KOPT-K1 (cell line): ENCODE data around the gene NT5C.
"Not testable (repeated sequence)": the region's sequence is repeated elsewhere in the genome, so short reads cannot be mapped to it uniquely, and the experiment has no call there.

Source experiments
- H3K27ac ChIP-seq: fragments of 200-600 bp; sonication (generic); 2 replicates; pipeline ENCODE4 v1.5.1; 2016; ENCODE audit warnings: antibody characterized with exemption, mild to moderate bottlenecking, low read depth, low read length; ENCODE audit not compliant: poor library complexity, severe bottlenecking
- H3K36me3 ChIP-seq: fragments of 200-600 bp; sonication (generic); 2 replicates; pipeline ENCODE4 v1.5.1; 2017; ENCODE audit warnings: antibody characterized with exemption, mild to moderate bottlenecking, low read length, moderate library complexity; ENCODE audit not compliant: insufficient read depth
- H3K9me3 ChIP-seq: fragments of 200-600 bp; sonication (generic); 2 replicates; pipeline ENCODE4 v1.5.1; 2017; ENCODE audit warnings: antibody characterized with exemption, low read length, mild to moderate bottlenecking; ENCODE audit not compliant: insufficient read depth, poor library complexity, severe bottlenecking

NT5C gene

GRCh38 chr17:75131278-75132017 lies at the start of gene NT5C:
Gene NT5C (minus strand): TSS chr17:75131742. CDS start chr17:75131707, 35 bp downstream.
- peaks cover 47% of the 10 kb centered on the region for H3K36me3 ChIP-seq
- no peaks in the 10 kb centered on the region for H3K9me3 ChIP-seq
- peak within 1 kb of the TSS; percentile 88 for H3K27ac ChIP-seq

- no peaks in the 10 kb centered on the region for H3K9me3 ChIP-seq
- peak overlapping the region; percentile 97 for H3K27ac ChIP-seq
- peaks cover 45% of the 10 kb centered on the region for H3K36me3 ChIP-seq
Observed at GRCh38 chr17:75181110-75181509, 49.6 kb upstream of the NT5C start.

- Histone ChIP-seq H3K27ac (peak overlapping the region; percentile 28), H3K36me3 (peaks cover 72% of the 10 kb centered on the region), H3K9me3 (no peaks in the 10 kb centered on the region)
Observed at GRCh38 chr17:75178453-75178852, 46.9 kb upstream of the NT5C start.

GRCh38 chr17:75176625-75177024 lies 45.1 kb upstream of the NT5C start:
- Histone ChIP-seq H3K27ac (no peak overlapping the region), H3K9me3 (no peaks in the 10 kb centered on the region), H3K36me3 (peaks cover 90% of the 10 kb centered on the region)

- Histone ChIP-seq H3K27ac (no peak overlapping the region), H3K36me3 (peaks cover 100% of the 10 kb centered on the region), H3K9me3 (no peaks in the 10 kb centered on the region)
Observed at GRCh38 chr17:75174996-75175395, 43.5 kb upstream of the NT5C start.

- Histone ChIP-seq H3K27ac (no peak overlapping the region), H3K9me3 (no peaks in the 10 kb centered on the region), H3K36me3 (peaks cover 100% of the 10 kb centered on the region)
Observed at GRCh38 chr17:75173526-75173925, 42.0 kb upstream of the NT5C start.

GRCh38 chr17:75168998-75169397 lies 37.5 kb upstream of the NT5C start:
- H3K36me3 ChIP-seq = peaks cover 100% of the 10 kb centered on the region
- H3K9me3 ChIP-seq = no peaks in the 10 kb centered on the region
- H3K27ac ChIP-seq = no peak overlapping the region

GRCh38 chr17:75164606-75165005 lies 33.1 kb upstream of the NT5C start:
- H3K27ac ChIP-seq, H3K9me3 ChIP-seq: not testable (repeated sequence)
- peaks cover 95% of the 10 kb centered on the region for H3K36me3 ChIP-seq

- Histone ChIP-seq H3K27ac (no peak overlapping the region), H3K36me3 (peaks cover 95% of the 10 kb centered on the region), H3K9me3 (no peaks in the 10 kb centered on the region)
Observed at GRCh38 chr17:75163074-75163473, 31.5 kb upstream of the NT5C start.

GRCh38 chr17:75160211-75160610 lies 28.7 kb upstream of the NT5C start:
- H3K36me3 ChIP-seq = peaks cover 80% of the 10 kb centered on the region
- no peak overlapping the region for H3K27ac ChIP-seq
- no peaks in the 10 kb centered on the region for H3K9me3 ChIP-seq

GRCh38 chr17:75159196-75160031 lies 27.9 kb upstream of the NT5C start:
- H3K36me3 ChIP-seq = peaks cover 72% of the 10 kb centered on the region

GRCh38 chr17:75158480-75158879 lies 26.9 kb upstream of the NT5C start:
- H3K36me3 ChIP-seq = peaks cover 63% of the 10 kb centered on the region
- H3K9me3 ChIP-seq, H3K27ac ChIP-seq: not testable (repeated sequence)

More at GRCh38 chr17:75159196-75160031, 27.9 kb upstream of the NT5C start:
- no peak overlapping the region for H3K27ac ChIP-seq
- H3K9me3 ChIP-seq = no peaks in the 10 kb centered on the region

- Histone ChIP-seq H3K36me3 (peaks cover 45% of the 10 kb centered on the region), H3K9me3 (no peaks in the 10 kb centered on the region), H3K27ac (peak overlapping the region; percentile 93)
Observed at GRCh38 chr17:75155191-75155601, 23.7 kb upstream of the NT5C start.

GRCh38 chr17:75154195-75155106 lies 22.9 kb upstream of the NT5C start, which contains the start of gene JPT1:
Gene JPT1 (minus strand): TSS chr17:75154512. CDS start chr17:75154397, 115 bp downstream.
- peak within 1 kb of the TSS; percentile 93 for H3K27ac ChIP-seq
- no peaks in the 10 kb centered on the region for H3K9me3 ChIP-seq
- H3K36me3 ChIP-seq = peaks cover 44% of the 10 kb centered on the region
